LNCaP clone FGC (cell line): ENCODE measurements around the gene LPP.

Experiments used
- DNase-seq: peaks from one replicate; pipeline ENCODE4 v3.0.0-alpha.2; 2011; ENCODE audit warnings: low read depth
- H3K4me3 ChIP-seq: 2 replicates; pipeline ENCODE4 v1.5.1; 2011; ENCODE audit warnings: mild to moderate bottlenecking, low read depth, low read length, control low read depth
- TF ChIP-seq, protein P1 (sequence below): IDR thresholded peaks from 2 replicates; pipeline ENCODE4 v1.5.1; 2012; ENCODE audit warnings: mild to moderate bottlenecking; ENCODE audit not compliant: control insufficient read depth, insufficient read depth; ENCODE audit errors: extremely low read depth

LPP gene

DNA sequence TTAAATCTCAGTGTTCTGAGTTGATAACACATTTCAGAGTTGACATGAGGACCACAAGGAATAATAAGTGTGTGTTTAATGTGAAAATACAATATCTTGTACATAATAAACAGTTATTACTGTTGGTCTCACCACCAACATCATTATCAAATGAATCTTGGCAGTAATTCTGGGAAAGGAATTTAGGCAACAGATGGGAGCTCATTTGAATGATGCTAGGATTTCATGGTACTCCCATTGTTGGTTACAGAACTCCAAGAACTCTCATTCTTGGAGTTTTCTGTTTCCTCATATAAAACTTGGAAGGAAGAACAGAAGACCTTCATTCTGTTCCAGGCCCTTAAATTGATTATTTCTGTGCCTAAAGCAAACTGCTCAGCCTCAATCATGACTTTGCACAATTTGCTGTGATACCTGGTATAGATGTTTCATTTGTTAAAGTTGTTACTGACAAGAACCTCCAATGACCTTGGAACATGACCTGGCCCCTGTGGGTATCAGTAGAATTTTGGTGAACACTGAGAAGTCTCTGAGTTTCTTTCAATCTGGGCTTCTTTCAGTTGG lies 385.8 kb downstream of the LPP start:
- no peak for DNase-seq
- no peak overlapping the region for H3K4me3 ChIP-seq
- TF ChIP-seq, protein P1, sequence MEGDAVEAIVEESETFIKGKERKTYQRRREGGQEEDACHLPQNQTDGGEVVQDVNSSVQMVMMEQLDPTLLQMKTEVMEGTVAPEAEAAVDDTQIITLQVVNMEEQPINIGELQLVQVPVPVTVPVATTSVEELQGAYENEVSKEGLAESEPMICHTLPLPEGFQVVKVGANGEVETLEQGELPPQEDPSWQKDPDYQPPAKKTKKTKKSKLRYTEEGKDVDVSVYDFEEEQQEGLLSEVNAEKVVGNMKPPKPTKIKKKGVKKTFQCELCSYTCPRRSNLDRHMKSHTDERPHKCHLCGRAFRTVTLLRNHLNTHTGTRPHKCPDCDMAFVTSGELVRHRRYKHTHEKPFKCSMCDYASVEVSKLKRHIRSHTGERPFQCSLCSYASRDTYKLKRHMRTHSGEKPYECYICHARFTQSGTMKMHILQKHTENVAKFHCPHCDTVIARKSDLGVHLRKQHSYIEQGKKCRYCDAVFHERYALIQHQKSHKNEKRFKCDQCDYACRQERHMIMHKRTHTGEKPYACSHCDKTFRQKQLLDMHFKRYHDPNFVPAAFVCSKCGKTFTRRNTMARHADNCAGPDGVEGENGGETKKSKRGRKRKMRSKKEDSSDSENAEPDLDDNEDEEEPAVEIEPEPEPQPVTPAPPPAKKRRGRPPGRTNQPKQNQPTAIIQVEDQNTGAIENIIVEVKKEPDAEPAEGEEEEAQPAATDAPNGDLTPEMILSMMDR = no peak

DNA sequence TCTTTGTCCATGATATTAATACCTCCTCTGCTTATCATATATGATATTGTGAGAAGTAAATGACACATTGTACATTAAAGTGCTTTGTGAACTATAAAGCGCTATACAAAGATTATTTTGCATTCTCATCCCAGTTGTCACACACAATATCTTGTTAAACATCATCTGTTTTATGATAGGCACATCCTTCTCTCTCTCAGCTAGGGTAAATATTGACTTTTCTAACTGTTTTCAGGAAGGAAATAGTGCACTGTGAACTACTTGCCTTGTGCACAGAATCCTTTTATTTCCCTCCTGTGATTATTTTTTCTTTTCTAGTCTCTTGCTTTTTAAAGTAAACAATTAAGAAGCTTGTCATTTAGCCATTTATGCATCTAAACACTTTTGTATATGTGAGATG lies 388.2 kb downstream of the LPP start:
- TF ChIP-seq, protein P1 = no peak
- peak; percentile 70 for DNase-seq

DNA sequence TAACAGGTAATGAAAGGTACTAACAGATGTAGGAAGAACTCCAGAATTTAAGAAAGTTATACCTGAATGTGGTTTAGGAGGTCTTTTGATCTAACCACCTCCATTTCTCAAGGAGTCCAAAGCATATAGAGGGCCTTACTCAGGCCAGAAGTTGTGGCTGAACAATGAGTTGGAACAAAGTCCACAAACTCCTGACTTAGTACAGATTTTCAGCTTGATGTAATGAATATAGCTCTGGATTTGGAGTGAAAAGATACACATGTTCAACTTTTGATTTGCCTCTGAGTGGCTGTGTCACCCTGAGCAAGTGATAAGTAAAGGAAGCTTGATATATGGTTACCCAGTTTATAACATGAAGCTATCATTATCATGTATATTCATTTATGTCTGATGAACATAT lies 390.1 kb downstream of the LPP start:
- DNase-seq = no peak
- no peak overlapping the region for H3K4me3 ChIP-seq
- TF ChIP-seq, protein P1 = no peak

More for the DNA sequence above, 388.2 kb downstream of the LPP start:
- H3K4me3 ChIP-seq = peak overlapping the region; percentile 4; the same call in 1 of the 2 replicates

DNA sequence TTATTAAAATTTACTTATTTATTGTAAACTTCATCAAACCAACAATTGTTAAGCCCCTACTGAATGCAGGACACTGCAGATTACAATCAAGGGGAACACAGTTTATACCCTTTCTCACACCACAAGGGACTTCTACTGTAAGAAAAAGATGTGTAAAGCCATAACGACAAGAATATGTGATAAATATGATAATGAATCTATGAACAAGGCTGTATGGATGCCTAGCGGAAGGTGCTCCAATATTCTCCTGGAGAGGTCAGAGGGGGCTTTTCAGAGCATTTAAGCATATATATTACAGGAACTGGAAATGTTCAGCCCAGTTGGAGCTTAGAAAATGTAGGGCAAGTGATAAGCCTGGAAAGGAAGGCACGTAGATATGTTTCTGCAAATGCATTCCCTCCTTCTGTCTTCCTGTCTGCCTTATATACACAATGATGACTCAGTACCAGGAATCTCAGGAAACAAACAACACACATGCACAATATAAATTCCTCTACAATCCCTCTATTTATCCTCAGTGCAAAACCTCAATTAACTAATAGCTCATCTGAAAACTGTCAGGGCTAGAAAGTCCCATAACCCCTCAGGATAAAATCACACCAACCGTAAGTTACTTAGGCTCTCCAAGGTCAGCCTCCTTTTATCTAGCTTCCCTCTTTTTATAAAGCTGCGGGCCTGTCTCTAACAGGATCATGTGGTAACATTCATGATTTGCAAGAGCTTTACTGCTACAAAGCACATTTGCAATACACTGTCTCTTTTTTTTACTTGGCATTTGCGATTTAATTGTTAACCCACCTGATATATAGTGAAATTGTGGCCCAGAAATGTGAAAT lies 393.1 kb downstream of the LPP start:
- DNase-seq = no peak
- TF ChIP-seq, protein P1 = no peak
- no peak overlapping the region for H3K4me3 ChIP-seq

DNA sequence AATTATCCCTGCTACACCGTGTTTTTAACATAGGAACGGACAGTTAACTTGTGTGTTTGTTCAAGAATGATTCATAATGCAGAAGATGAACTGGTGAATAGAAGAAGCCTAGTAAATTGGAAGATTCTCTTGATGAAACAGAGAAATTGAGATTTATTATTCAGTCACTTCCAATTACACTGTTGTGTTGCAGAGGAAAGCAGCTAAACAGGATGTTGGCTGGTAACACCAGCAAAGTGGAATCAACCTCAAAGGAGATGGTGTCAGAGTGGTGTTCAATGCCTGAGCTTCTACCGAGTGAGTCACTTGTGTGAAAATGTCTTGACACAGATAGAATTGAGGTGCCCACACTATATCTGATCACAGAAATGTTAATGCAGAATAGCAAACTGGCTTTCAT lies 399.6 kb downstream of the LPP start:
- H3K4me3 ChIP-seq = no peak overlapping the region
- no peak for DNase-seq
- TF ChIP-seq, protein P1 = no peak

DNA sequence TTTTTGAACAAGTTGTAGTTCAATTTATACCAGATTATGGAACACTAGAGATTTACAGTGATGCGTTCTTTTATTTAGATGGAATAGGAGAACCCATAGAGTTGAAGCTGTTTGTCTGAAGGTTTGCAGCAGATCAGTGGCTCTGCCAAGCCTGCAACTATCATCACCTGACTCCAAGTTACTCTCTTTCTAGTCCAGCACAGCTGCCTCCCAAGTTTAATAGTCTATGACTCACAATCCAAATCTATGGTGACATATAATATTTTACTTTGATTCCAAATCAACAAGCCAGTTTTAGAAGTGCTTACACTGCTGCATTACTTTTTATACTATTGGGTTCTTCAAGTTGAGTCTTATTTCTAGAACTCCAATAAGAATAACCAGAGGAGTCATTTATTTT lies 400.4 kb downstream of the LPP start:
- TF ChIP-seq, protein P1 = no peak
- no peak overlapping the region for H3K4me3 ChIP-seq
- DNase-seq = peak; percentile 51
